Measurements from ENCODE around the gene SP3. TPM values are rescaled to one million over a fixed set of nuclear protein-coding genes. Genes with fewer than 3 reads are reported as not detected.

The SP3 gene
- total RNA-seq, 2 donors from 2014 or later: 70.0 to 74.4 TPM

DNA sequence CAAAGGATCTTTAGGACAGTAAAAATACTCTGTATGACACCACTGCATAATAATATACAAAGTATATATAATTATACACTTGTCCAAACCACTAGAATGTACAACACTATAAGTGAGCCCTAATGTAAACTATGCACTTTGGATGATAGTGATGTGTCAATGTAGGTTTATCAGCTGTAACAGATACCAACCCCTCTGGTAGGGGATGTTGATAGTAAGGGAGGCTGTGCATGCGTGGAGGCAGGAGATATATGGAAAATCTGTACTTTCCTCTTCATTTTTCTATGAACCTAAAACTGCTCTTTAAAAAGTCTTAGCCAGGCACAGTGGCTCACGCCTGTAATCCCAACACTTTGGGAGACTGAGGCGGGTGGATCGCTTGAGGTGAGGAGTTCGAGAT, 37.5 kb upstream of the SP3 start:
- Histone ChIP-seq H3K4me3 (no peak overlapping the region), H3K27me3 (replicated peaks; ENCODE audit: insufficient read depth) (no peaks in the 10 kb centered on the region), H3K4me1 (ENCODE audit: control insufficient read depth in 1 of 2, low read depth in 2 of 2) (peaks cover 32 to 74% of the 10 kb centered on the region in 2 donors), H3K36me3 (no peaks in the 10 kb centered on the region), H3K9me3 (no peaks in the 10 kb centered on the region), H3K27ac (peak overlapping the region in 1 of 2 donors; percentile 80)
- TF ChIP-seq CTCF (IDR thresholded peaks at IDR 0.05): no peak
- ATAC-seq (ENCODE audit: insufficient number of reproducible peaks, low FRiP score, low read depth) (no peak), DNase-seq (ENCODE audit: low spot score) (no peak)

GRCh38 chr2:174001107-174001506, 35.9 kb upstream of the SP3 start:
- Histone ChIP-seq H3K9me3 (no peaks in the 10 kb centered on the region), H3K4me3 (no peak overlapping the region), H3K27me3 (replicated peaks; ENCODE audit: insufficient read depth) (no peaks in the 10 kb centered on the region), H3K36me3 (no peaks in the 10 kb centered on the region), H3K4me1 (ENCODE audit: control insufficient read depth in 1 of 2, low read depth in 2 of 2) (peaks cover 40 to 86% of the 10 kb centered on the region in 2 donors), H3K27ac (peak overlapping the region; percentile 22 to 59)
- DNase-seq (ENCODE audit: low spot score): no peak
- ATAC-seq (ENCODE audit: insufficient number of reproducible peaks, low FRiP score, low read depth): no peak
- no peak for TF ChIP-seq CTCF (IDR thresholded peaks at IDR 0.05)

- no peaks in the 10 kb centered on the region for H3K27me3 ChIP-seq (replicated peaks; ENCODE audit: insufficient read depth)
- no peak for DNase-seq (ENCODE audit: low spot score)
- H3K27ac ChIP-seq: peak overlapping the region; percentile 70 to 75
Observed at GRCh38 chr2:173999724-174000123, 34.6 kb upstream of the SP3 start.

DNA sequence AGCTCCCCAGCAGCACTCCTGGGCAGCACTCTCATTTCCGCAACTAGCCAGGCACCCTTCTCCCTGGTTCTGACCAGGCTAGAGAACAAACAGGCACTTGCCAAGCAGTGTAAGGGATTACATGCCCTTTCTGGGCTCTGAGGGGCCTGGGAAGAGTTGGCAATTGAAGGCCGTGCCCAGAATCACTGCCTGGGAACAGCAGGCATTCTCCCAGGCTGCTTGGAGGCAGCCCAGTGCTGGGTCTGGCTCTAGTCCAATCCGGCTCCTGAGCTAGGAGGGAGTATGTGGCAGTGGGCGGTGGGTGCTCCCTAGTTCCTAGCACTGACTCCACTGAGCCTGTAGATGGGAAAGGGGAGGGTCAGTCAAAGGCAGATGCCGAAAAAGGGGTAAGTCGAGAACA, 34.1 kb upstream of the SP3 start:
- Histone ChIP-seq H3K9me3 (no peaks in the 10 kb centered on the region), H3K27me3 (replicated peaks; ENCODE audit: insufficient read depth) (no peaks in the 10 kb centered on the region), H3K27ac (peak overlapping the region; percentile 70 to 75), H3K4me1 (ENCODE audit: control insufficient read depth in 1 of 2, low read depth in 2 of 2) (peaks cover 29 to 68% of the 10 kb centered on the region in 2 donors), H3K4me3 (no peak overlapping the region), H3K36me3 (no peaks in the 10 kb centered on the region)
- no peak for DNase-seq (ENCODE audit: low spot score)
- peak; percentile 30 for ATAC-seq (ENCODE audit: insufficient number of reproducible peaks, low FRiP score, low read depth)
- TF ChIP-seq CTCF (IDR thresholded peaks at IDR 0.05): no peak

More at GRCh38 chr2:173999724-174000123, 34.6 kb upstream of the SP3 start:
- no peaks in the 10 kb centered on the region for H3K9me3 ChIP-seq
- no peak for ATAC-seq (ENCODE audit: insufficient number of reproducible peaks, low FRiP score, low read depth)
- H3K4me3 ChIP-seq: no peak overlapping the region
- H3K4me1 ChIP-seq (ENCODE audit: control insufficient read depth in 1 of 2, low read depth in 2 of 2): peaks cover 34 to 72% of the 10 kb centered on the region in 2 donors
- TF ChIP-seq CTCF (IDR thresholded peaks at IDR 0.05): no peak
- H3K36me3 ChIP-seq: no peaks in the 10 kb centered on the region

GRCh38 chr2:173998386-173998785, 33.2 kb upstream of the SP3 start:
- Histone ChIP-seq H3K4me3 (no peak overlapping the region), H3K4me1 (ENCODE audit: control insufficient read depth in 1 of 2, low read depth in 2 of 2) (peaks cover 29 to 64% of the 10 kb centered on the region in 2 donors), H3K27me3 (replicated peaks; ENCODE audit: insufficient read depth) (no peaks in the 10 kb centered on the region), H3K27ac (peak overlapping the region; percentile 16 to 70), H3K36me3 (no peaks in the 10 kb centered on the region), H3K9me3 (no peaks in the 10 kb centered on the region)
- TF ChIP-seq CTCF (IDR thresholded peaks at IDR 0.05): no peak
- ATAC-seq (ENCODE audit: insufficient number of reproducible peaks, low FRiP score, low read depth) (no peak), DNase-seq (ENCODE audit: low spot score) (no peak)
